PFSK-1 (cell line): Measurements from ENCODE around the gene CATSPER3.

ENCODE experiments used
- FOXP2 ChIP-seq: optimal IDR thresholded peaks from 2 replicates; pipeline ENCODE3; 2011; ENCODE audit warnings: borderline replicate concordance, control low read depth, inconsistent platforms; ENCODE audit not compliant: insufficient read depth; ENCODE audit errors: extremely low read length, extremely low read depth
- TAF1 ChIP-seq: IDR thresholded peaks from 2 replicates; pipeline ENCODE4 v1.6.1; 2012; ENCODE audit warnings: low read length, control low read depth, borderline replicate concordance; ENCODE audit not compliant: insufficient read depth

- TF ChIP-seq FOXP2 (no peak), TAF1 (no peak)
Measured at GRCh38 chr5:135037519-135038204, 70.0 kb downstream of the CATSPER3 start.
